Measurements from ENCODE around the gene SCGB1C1. TPM values are rescaled to one million over a fixed set of nuclear protein-coding genes. Genes with fewer than 3 reads are reported as not detected.
"Not testable (repeated sequence)": the region's sequence is repeated elsewhere in the genome, so short reads cannot be mapped to it uniquely, and the experiment has no call there.

The SCGB1C1 gene
- total RNA-seq, 1 experiment from 2014 or later = not detected

DNA sequence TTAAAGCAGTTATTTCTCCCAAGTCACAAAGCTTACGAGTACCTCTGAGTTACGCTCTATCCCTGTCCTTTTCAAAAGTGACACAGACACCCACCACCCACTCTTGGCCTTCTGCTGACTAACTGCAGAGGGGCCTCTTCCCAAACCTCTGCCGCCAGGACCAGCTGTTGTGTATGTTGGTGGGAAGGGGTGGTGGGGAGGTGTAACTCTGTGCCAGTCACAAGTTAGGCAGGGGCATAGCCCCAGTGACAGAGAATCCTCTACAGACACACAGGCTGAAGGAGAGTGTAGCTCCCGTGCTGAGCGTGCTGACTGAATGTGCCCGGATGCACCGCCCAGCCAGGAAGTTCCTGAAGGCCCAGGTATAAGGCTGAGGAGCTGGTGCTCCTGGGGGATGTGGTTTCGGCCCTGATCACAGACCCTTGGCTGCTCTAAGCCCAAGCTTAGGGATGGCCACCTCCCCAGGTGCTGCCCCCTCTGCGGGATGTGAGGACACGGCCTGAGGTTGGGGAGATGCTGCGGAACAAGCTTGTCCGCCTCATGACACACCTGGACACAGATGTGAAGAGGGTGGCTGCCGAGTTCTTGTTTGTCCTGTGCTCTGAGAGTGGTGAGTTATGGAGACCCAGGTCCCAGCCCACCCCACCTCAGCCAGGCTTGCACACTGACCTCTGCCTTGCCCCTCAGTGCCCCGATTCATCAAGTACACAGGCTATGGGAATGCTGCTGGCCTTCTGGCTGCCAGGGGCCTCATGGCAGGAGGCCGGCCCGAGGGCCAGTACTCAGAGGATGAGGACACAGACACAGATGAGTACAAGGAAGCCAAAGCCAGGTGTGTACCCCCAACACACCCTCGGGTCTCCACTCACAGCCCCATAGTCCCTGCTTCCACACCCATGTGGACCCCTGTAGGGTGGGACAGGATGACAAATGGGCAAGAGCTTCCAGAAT lies 19.5 kb downstream of the SCGB1C1 start:
- DNase-seq (ENCODE audit: low read depth, low spot score) = no peak
- in situ Hi-C loops (cut with HindIII; ENCODE audit: low pct_unique_long_range_greater_than_20kb, low sequenced_read_pairs) = no loop called here

GRCh38 chr11:213111-213510 lies 20.2 kb downstream of the SCGB1C1 start:
- no peak for DNase-seq (ENCODE audit: low read depth, low spot score)
- in situ Hi-C loops (cut with HindIII; ENCODE audit: low pct_unique_long_range_greater_than_20kb, low sequenced_read_pairs) = no loop called here

DNA sequence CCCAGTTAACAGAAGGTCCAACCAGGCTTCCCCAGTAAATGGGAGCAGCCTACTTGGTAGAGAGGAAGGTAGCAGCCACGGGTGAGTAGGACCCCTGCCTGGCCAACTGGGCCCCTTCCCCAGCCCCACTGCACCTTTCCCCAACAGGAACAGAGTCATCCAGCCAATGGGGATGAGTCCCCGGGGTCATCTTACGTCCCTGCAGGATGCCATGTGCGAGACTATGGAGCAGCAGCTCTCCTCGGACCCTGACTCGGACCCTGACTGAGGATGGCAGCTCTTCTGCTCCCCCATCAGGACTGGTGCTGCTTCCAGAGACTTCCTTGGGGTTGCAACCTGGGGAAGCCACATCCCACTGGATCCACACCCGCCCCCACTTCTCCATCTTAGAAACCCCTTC lies 21.2 kb downstream of the SCGB1C1 start:
- in situ Hi-C loops (cut with HindIII; ENCODE audit: low pct_unique_long_range_greater_than_20kb, low sequenced_read_pairs) = no loop called here
- DNase-seq (ENCODE audit: low read depth, low spot score) = no peak

- in situ Hi-C loops (cut with HindIII; ENCODE audit: low pct_unique_long_range_greater_than_20kb, low sequenced_read_pairs) = no loop called here
- DNase-seq (ENCODE audit: low read depth, low spot score) = no peak
Measured at GRCh38 chr11:215581-216037, 22.7 kb downstream of the SCGB1C1 start.

- no peak for DNase-seq (ENCODE audit: low read depth, low spot score)
- in situ Hi-C loops (cut with HindIII; ENCODE audit: low pct_unique_long_range_greater_than_20kb, low sequenced_read_pairs) = no loop called here
Measured at GRCh38 chr11:216081-216974, 23.4 kb downstream of the SCGB1C1 start.

GRCh38 chr11:217704-218103 lies 24.8 kb downstream of the SCGB1C1 start:
- DNase-seq (ENCODE audit: low read depth, low spot score) = no peak
- in situ Hi-C loops (cut with HindIII; ENCODE audit: low pct_unique_long_range_greater_than_20kb, low sequenced_read_pairs) = no loop called here

DNA sequence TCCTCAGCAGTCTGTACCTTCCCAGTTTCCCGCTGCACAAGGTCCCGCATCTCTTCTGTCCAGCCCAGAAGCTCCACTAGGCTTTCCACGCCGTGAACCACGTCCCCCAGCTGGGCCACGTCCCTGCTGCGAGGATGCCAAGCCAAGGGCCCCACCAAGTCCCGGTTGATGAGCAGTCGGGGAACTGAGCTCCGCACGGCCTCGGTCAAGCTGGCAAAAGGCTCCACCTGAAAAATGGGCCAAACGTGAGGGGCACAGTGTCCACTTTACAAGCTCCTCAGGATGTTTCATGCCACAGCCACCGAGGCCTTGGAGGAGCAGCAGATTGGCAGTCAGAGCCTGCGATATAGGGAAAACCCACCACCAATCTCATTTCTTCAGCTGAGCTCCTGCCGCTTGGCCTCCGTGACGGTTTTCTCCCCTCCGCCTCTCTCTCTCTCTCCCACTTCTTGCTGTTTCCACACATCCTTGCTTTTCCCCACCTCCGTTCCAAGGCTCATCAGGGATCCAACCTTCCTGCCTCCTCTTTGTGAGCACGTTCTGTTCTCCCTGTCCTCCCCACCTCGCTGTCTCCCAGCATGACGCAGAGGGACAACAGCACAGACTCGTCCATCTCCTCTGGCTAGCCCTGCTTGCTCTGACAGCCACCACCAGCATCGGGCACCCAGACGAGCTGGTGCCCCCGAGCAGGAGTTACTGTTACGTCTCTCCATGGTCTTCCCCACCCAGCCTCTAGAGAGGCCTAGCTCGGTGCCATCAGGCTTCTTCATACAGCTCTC lies 26.1 kb downstream of the SCGB1C1 start:
- in situ Hi-C loops (cut with HindIII; ENCODE audit: low pct_unique_long_range_greater_than_20kb, low sequenced_read_pairs) = no loop called here
- DNase-seq (ENCODE audit: low read depth, low spot score) = no peak

- DNase-seq (ENCODE audit: low read depth, low spot score); in situ Hi-C loops (cut with HindIII; ENCODE audit: low pct_unique_long_range_greater_than_20kb, low sequenced_read_pairs): not testable (repeated sequence)
Measured at GRCh38 chr11:220641-221215, 27.9 kb downstream of the SCGB1C1 start.

GRCh38 chr11:221539-221938 lies 28.7 kb downstream of the SCGB1C1 start:
- DNase-seq (ENCODE audit: low read depth, low spot score) = no peak
- in situ Hi-C loops (cut with HindIII; ENCODE audit: low pct_unique_long_range_greater_than_20kb, low sequenced_read_pairs) = no loop called here

- no peak for DNase-seq (ENCODE audit: low read depth, low spot score)
- in situ Hi-C loops (cut with HindIII; ENCODE audit: low pct_unique_long_range_greater_than_20kb, low sequenced_read_pairs) = no loop called here
Measured at GRCh38 chr11:221998-222789, 29.3 kb downstream of the SCGB1C1 start.

DNA sequence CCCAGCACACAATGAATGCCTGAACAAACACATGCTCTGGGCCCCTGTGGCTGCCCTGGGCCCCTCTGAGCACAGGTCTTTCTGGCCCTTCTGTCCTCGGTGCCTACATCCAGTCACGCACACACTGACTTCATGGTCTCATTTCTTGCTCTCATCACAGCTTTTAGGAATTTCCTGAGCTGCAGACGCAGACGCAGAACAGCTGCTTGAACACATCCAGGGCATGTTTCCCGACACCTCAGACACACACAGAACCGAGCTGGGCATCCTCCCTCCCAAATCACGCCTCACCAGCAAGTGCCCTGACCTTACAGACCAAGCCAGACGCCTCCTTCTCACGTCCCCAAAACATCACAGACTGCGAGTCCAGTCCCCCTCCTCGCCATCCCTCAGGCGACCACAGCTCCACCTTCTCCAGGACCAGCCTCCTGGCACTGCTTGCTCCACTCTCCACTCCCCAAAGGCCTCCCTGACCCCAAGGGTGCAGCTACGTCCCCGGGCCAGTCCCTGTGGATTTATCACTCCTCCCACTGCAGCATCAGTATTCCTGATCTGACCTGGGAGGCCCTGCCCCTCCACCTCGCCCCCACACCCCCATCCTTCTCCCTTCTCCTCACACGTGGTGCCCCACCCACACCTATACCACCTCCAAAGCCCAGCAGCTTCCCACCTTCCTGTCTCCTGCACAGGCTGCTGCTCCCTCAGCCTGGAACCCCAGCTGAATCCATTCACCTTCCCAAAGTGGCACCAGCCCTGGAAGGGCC lies 30.3 kb downstream of the SCGB1C1 start:
- in situ Hi-C loops (cut with HindIII; ENCODE audit: low pct_unique_long_range_greater_than_20kb, low sequenced_read_pairs) = no loop called here
- no peak for DNase-seq (ENCODE audit: low read depth, low spot score)

GRCh38 chr11:223884-224283 lies 31.0 kb downstream of the SCGB1C1 start:
- DNase-seq (ENCODE audit: low read depth, low spot score) = no peak
- in situ Hi-C loops (cut with HindIII; ENCODE audit: low pct_unique_long_range_greater_than_20kb, low sequenced_read_pairs) = no loop called here

- no peak for DNase-seq (ENCODE audit: low read depth, low spot score)
- in situ Hi-C loops (cut with HindIII; ENCODE audit: low pct_unique_long_range_greater_than_20kb, low sequenced_read_pairs) = no loop called here
Measured at GRCh38 chr11:224424-224823, 31.5 kb downstream of the SCGB1C1 start.

DNA sequence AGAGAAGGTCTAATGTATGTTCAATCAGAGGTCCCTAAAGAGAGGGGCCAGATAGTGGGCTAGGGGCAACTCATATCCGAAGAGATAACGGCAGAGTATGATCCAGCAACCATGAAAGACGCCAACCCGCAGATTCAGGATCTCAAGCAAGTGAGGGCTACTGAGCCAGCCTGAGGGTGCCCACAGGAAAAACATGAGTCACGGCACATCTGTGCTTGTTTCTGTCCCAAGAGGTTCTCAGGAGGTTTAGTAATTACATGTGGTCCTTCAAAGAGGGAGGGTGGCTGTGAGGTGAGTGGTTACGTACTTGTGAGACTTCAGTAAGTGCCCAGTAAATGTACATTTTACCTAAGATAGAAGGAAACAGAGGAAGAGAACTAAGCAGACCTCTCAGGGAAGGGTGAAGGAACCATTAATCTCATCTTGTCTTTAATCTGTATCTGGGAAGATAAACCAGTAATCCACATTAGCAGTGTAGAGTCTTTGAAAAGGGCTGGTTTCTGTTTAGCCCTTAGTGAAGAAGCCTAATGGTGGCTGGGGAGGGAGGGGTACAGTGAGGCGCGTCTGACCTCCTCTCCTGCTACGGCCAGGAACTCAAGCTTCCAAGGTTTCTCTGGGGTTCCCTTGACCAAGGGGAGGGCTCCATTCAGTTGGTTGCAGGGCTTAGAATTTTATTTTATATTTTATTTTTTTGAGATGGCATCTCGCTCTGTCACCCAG lies 33.0 kb downstream of the SCGB1C1 start:
- in situ Hi-C loops (cut with HindIII; ENCODE audit: low pct_unique_long_range_greater_than_20kb, low sequenced_read_pairs) = no loop called here
- no peak for DNase-seq (ENCODE audit: low read depth, low spot score)

DNA sequence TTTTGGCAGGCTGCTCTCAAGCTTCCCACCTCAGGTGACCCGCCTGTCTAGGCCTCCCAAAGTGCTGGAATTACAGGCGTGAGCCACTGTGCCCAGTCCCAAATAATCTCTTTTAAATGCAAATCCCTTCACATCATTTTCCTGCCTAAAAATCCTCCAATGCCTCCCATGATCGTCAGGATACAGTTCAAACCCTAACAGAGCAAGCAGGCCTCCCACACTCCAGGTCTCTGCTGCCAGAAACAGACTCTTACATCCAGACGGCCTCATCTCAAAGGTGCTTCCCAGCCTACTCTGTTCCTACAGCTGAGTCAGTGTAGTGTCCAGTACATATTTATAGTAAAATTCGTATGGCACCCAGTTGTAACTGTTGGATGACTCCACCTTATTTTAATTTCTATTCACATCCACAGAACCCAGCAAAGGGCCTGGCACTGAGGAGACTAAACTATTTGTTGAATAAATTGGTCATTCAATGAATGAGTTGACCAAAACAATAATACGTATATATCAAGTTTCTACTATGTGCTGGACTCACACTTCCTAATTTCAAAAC lies 35.0 kb downstream of the SCGB1C1 start:
- DNase-seq (ENCODE audit: low read depth, low spot score) = no peak
- in situ Hi-C loops (cut with HindIII; ENCODE audit: low pct_unique_long_range_greater_than_20kb, low sequenced_read_pairs) = no loop called here

Measured in SK-MEL-5 (cell line).